ENCODE measurements around the gene COL24A1.
"Not testable (repeated sequence)": the region's sequence is repeated elsewhere in the genome, so short reads cannot be mapped to it uniquely, and the experiment has no call there.

The COL24A1 gene

DNA sequence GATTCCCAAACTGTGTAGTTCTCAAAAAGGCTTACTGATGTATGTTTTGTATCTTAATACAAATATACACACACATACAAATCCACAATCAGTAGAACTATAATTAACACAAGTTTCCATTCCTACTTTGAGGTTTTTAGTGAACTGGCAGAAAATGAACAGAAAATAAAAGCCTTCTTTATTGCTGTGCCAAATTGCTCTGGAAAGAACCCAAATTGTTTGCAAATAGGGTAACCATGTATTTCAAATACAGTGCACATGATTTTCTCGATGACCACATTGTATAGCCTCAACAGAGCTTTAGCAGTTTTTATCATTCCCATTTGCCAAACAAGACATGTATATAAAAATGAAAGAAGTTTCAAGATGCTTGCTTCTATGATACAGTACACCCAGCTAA is 173.3 kb downstream of the COL24A1 start:
- no peak for DNase-seq

DNA sequence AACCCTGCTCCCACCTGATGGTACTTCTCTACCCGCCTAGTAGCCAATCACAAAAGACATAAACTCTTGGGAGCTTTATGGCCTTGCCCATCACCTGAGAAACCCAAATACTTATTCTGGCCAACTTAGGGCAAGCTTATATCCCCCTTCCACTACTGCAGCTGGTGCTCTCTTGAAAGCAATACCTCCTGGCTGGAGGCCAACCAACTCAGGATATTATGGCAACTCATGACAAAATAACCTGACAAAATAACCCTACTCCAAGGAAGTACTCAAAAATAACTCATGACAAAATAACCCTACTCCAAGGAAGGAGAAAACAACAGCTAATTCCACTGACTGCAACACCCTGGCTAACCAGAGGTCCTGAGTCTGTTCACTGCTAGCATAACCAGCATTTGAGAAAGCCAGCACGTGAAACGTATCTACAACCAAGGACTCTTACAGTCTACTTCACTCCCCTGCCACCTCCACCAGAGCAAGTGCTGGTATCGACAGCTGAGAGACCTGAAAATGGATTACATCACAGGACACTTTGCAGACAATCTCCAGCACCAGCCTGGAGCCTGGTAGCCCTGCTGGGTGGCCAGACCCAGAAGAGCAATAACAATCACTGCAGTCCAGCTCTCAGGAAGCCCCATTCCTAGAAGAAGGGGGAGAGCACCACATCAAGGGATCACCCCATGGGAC is 179.9 kb downstream of the COL24A1 start:
- DNase-seq, result no peak

DNA sequence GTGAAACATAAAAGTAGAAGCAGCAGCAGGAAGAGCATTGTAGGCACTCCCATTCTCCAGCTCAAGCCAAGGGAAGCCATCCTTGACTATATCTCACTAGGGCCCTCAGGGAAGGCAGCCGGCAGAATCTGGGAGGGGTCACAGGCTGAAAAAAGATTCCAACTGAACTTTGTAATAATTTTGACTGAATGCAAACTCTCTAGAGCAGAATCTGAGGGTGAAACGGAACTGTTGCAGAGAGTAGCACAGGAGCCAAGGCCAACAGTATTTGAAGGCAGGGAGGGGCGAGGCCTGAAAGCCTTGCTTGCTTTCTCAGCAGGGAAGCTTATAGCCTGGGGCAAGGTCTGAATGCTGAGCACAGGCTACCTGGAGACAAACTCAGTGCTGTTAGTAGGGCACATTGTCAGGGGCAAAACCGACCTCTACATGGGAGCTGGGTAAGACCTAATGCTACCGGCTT is 180.6 kb downstream of the COL24A1 start:
- DNase-seq, result no peak

DNA sequence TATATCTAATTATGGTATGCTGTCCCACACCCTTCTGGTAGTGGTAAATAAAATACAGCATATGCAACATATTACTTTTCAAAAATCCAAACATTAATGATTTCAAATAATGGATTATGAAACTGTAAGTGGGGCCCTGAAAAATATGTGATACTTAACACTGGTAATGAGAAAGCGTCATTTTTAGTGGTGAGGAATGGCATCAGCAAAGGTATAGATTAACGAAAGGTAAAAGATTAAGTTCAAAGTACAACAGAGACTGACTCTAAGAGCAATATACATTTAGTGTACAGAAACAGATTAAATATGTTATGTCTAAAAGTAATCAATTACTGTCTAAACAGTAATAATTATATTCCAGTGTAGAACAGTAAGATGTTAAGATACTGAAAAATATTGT is 194.1 kb downstream of the COL24A1 start:
- no peak for DNase-seq

DNA sequence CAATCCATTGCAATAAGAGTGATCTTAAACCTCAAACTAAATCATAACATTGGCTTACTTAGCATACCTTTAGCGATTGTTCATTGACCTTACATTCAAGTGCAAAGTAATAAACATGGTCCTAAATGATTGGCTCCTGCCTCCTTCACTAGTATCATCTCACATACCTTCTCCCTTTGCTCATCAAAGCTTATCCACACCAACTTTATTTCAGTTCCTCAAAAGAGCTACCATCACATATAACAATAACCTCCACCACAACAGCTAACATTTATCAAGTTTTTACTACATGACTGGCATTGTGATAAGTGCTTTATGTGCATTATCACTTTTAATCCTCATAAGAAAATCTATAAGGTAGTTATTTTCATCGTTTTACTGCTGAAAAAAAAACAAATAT is 198.8 kb downstream of the COL24A1 start:
- no peak for DNase-seq

DNA sequence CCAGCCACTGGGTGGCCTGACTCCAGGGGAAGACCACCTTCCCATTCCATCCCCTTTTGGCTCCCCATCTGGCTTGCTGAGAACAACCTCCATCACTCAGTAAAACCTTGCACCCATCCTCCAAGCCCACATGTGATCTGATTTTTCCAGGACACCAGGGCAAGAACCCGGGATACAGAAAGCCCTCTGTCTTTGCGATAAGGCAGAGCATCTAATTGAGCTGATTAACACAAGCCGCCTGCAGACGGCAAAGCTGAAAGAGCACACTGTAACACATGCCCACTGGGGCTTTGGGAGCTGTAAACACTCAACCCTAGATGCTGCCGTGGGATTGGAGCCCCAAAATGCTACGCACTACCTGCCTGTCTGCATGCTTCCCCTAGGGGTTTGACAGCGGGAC is 201.4 kb downstream of the COL24A1 start:
- not testable (repeated sequence) for DNase-seq

DNA sequence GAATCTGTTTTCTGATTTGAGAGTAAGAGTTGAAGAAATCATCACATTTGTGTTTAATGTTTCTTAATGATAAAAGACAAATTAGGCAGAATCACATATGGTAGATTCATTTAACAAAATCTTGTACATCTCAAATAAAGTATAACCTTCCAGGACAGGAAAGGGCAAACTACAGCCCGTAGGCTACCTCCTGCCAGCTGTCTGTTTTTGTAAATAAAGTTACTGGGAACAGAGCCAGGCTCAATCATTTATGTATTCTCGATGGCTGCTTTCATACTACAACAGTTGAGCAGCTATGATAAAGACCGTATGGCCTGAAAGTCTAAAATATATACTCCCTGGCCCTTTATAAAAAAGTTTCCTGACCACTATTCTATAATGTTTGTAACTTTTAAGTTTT is 204.1 kb downstream of the COL24A1 start:
- DNase-seq, result no peak

DNA sequence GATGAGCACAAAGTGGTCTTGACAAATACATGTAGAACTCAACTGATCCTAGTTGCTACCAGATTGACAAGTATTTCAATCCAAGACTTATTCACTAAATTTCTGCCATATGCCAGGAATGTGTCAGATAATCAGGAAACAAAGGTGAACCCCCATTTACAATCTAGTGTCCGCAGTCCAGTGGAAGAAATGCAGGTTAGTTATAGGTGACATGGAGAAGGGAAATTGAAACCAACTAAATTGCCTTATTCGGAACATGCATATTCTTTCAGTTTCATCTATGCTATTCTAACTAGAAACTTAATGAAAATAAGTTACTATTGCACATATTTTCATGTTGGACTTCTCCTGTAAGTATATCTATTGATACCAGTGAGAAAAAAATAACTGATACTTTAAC is 209.4 kb downstream of the COL24A1 start:
- DNase-seq, result no peak

DNA sequence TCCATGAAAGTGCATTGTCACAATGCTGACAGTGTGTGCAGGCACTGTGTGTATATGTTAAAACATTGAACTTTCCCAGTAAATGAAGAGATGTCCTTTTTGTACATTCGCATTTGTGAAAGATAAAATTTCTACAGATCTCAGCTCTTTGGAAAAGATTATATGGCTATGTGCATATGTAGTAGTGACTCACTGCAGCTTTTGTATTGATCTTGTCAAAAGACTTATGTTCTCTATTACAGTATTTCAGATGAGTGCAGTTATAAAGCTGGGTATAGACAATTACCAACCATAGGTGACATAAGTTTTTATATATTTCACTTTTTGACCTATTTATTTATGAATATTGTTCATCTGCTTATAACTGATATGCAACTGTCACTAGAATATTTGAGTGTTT is 212.6 kb downstream of the COL24A1 start:
- no peak for DNase-seq

DNA sequence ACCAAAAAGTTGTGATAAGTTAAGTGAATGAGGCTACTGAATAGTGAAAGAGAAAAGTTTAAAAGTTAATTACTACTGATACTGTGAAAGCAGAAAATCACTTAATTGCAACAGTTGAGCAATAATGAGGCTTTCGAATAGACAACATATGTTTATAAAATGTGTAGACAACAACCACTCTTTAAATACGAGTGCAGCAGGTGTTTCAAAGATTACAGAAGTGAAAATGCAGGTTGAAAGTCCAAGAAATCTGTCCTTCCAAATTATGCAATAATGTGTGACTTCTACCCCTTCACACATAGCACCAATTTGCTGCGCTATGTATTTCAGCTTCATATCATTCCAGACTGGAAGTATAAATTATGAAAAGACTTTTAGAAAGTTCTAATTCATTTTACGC is 213.0 kb downstream of the COL24A1 start:
- no peak for DNase-seq

DNA sequence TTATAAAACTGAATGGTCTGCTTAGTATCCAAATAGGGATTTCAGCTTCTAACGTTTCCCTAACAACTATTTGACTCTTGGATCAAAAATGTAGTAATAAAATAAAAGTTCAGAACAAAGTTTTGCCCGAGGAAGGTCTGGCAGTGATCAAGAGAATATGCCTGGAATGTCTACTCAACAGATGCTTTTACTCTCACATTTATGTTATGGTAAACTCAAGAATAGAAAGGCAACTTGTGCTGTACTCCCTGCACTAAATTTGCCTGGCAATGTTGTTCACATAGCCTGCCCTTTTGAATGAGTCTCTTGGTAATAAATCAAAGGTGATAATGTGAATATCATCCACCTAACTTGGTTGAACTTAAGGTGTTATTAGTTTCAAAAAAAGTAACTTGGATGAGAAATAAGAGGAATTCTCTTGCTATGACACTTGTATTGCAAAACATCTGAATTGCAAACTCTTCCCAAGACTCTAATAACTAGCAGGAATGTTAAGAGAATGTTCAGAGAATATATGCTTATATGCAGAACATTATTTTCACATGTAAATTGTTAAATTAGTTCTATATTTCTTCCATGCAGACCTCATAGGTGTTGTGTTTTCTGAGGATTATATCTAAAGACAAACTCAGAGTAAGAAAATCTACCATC is 215.8 kb downstream of the COL24A1 start:
- DNase-seq, result peak; percentile 74

DNA sequence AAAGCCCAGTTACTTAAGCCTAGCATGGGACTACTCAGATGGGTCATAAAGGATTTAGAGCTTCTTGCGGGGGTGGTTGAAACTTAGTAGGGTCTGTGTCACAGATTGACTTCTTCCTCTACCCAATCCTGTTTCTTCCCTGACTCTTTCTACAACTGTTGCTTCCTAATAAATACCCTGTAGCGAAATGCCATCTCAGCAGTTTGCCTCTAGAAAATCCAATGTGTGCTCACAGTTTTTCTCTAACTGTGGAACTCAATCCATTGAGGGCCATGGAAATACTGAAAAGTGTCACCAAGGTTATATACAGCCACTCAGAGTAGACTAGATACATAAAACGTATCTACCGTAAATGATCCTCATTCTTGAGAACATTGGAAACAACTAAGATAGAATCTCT is 217.7 kb downstream of the COL24A1 start:
- DNase-seq, result no peak

DNA sequence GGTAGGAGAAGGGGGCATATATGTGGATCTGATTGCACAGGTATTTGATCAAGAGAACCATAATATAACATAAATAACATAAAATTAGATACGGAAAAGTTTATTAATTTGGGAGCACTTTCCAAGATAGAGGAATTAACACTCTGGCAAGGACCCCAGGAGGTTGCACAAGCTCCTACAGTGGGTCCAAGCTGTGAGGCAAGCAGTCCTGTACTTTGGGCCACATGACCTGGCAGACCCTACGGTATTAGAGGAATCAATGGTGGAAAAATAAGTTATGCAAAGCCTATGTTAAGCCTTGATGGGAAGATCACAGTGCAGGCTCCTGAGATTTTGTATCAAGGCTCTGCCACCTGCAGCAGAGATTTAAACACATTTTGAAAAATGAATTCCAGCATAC is 220.1 kb downstream of the COL24A1 start:
- DNase-seq, result no peak

DNA sequence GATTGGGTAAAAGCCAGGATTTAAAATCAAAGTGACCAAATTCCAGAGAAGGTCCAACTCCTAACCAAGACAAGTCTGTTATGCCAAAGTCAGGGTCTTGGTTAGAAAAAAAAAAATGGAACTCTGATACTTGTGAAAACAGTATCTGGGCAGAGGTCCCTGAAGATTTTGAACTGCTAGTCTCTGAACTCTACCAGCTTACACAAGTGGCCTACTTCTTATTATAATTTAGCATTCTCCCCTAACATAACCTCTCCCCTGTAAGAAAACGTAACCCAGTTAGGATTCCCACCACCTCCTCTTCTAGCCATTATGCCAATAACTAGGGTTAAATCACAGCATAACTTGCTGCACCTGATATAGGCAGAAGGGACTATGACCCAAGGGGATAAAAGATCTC is 220.5 kb downstream of the COL24A1 start:
- no peak for DNase-seq

DNA sequence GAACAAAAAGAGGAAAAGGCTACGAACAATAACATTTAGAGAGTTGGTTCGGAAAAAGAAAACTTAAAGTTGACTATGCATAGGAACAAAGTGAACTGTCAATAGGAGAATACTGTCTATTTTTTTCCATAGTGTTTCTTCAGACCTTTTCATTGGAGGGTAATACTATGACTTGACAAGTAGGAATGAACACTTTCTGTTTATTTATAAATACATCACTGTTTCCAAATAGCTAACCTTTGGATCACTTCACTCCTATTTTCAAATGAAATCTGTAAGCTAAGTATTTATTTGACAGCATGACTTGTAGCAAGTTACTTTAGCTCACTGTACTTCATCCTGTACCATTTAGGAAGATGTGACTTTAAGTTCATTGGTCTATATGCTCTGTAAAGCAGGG is 221.3 kb downstream of the COL24A1 start:
- DNase-seq, result no peak

DNA sequence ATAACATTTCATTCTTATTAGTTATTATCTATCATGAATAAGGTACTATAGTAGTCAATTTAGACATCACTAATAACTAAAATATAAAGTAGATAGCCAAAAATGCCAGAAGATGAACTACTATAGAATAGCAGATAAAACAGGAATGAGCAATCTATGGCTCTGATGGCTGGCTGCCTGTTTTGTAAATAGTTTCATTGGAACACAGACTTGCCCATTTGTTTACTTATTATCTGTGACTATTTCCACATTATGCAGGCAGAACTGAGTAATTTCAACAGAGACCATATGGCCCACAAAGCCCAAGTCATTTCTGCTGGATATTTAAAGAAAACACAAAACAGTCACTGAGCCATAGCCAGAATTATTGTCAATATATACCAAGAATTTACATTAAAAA is 222.1 kb downstream of the COL24A1 start:
- DNase-seq, result no peak

DNA sequence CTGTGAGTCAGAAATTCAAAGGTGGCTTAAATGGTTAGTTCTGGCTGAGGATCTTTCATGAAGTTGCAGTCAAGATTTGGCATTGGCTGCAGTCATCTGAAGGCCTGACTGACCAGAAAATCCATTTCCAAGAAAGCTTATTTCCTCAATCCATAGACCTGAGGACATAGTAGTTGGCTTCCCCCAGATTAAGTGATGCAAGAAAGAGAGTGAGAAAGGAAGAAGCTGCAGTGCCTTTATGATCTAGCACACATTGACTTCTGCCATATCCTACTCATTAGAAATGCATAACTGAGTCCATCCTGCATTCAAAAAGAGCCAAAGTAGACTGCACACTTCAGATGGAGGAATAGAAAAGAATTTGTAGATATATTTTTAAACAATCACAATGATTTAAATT is 222.6 kb downstream of the COL24A1 start:
- DNase-seq, result no peak

DNA sequence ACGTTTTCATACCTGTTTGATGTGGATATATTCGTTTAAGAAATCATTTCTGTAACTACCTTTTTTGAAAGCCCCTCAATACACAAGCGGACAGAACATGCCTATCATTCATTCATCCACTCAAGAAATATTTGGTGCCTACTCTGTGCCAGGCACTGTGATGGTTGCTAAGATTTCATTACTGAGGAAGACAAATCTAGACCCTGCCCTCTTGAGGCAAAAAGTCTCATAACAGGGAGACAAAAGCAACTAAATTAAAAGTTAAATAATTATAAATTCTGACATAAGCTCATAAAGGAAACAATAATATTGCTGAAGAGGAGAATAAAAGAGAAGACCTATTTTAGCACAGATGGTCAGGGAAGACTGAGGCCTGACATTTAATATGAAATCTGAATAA is 244.8 kb downstream of the COL24A1 start:
- no peak for DNase-seq

DNA sequence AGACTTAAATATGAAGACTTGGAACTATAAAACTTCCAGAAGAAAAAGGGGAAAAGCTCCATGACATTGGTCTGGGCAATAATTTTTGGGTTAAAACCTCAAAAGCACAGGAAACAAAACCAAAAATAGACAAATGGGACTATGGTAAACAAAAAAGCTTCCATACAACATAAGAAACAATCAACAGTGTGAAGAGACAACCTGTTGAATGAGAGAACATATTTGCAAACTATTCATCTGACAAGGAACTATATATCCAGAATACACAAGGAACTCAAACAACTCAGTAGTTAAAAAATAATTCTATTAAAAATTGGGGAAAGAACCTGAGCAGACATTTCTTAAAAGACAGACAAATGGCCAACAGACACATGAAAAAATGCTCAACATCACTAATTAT is 255.7 kb downstream of the COL24A1 start:
- DNase-seq, result no peak

DNA sequence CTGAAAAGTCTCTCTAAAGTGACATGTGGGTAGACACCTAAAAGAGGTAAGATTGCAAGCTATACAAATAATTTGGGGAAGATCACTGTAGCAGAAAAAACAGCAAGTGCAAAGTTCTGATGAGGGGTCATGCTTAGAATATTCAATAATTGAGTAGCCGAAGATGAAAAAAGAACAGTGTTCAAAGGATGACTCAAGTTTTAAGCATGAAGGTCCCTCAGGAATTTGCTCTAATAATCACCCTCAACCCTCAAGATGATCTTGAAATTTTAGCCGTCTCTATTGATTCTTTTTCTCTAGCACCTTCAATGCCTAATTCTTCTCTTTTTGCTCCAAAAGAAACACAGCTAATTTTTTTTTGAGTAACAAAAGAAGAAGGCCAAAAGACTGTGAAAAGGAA is 257.7 kb downstream of the COL24A1 start:
- peak; percentile 35 for DNase-seq

DNA sequence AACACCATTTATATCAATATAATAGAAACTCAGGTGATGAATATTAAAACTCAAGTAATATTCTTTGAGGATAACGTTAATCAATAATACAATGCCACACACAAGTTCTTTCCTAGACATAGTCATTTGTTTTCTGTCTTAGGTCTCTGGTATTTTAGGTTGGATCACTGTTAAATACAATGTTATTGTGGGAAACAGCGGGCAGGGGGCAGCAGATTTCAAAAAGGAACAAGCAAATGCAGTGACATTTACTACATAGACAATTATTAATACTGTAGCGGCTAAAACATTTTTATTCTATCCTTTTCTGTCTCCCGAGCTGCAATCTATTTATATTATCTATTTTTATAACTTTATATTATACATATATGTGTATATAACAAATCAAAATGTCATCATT is 261.9 kb downstream of the COL24A1 start:
- DNase-seq, result peak; percentile 67

DNA sequence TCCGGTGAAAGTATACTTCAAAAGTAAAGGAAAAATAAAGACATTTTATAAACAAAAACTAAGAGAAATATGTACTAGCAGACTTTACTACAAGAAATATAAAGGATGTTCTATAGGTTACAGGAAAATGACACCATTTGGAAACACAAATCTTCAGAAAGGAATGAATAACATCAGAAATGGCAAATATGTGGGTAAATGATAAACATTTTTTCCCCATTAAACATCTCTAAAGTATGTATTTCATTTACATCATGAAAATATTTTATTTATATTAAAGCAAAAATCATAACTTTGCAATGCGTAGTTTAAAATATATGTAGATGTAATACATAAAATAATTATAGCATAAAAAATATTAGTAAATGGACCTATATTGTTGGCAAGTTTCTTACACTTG is 264.2 kb downstream of the COL24A1 start:
- peak; percentile 58 for DNase-seq

DNA sequence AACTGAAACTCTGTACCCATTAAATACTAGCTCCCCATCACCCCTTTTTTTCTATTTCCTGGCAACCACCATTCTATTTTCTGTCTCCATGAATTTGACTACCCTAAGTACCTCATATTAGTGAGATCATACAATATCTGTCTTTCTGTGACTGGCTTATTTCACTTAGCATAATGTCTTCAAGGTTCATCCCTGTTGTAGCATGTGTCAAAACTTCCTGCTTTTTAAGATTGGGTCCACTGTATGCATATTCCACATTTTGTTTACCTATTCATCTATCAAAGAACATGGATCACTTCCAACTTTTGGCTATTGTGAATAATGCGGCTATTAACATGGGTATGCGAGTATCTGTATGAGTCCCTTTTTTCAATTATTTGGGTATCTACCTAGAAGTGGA is 266.7 kb downstream of the COL24A1 start:
- no peak for DNase-seq

DNA sequence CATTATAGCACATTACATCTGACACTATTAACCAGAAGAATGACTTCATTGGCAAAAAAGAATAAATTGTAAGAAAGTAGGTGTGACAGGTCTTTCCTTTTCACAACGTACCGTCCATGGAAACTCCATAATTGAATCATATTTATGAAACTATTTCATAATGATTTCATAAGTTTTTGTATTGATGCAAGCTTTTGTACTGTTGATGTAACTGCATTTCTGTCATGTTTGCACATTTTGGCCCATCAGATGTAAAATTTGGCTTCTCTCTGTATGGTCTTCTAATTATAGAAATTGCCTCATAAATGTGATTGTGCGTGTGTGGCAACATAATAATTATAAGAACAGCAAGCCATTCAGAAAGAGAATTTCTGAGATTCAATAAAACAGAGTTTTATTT is 267.7 kb downstream of the COL24A1 start:
- peak; percentile 11 for DNase-seq

Data from fibroblast of skin of scalp (primary cell).